ENCODE results near the gene FAM227B. TPM values are rescaled to one million over a fixed set of nuclear protein-coding genes. Genes with fewer than 3 reads are reported as not detected.

FAM227B gene
- polyA plus RNA-seq, 1 donor (not counting 4 experiments of a cell fraction or from before 2014, with no cell fraction given), result 7.2 TPM

- dilution Hi-C loops (cut with MboI; ENCODE audit: extremely low pct_ligation_motif_present, low sequenced_read_pairs), result no loop called here
- Histone ChIP-seq H2AFZ (ENCODE audit: control insufficient read depth, low read length) (no peak overlapping the region), H3K27me3 (ENCODE audit: control insufficient read depth, extremely low read depth, insufficient read depth, low read length) (no peaks in the 10 kb centered on the region), H3K4me1 (ENCODE audit: control insufficient read depth, extremely low read depth, insufficient read depth, low read length) (no peaks in the 10 kb centered on the region), H3K79me2 (ENCODE audit: control insufficient read depth, insufficient read depth, low read length) (no peaks in the 10 kb centered on the region), H3K9ac (ENCODE audit: control insufficient read depth, extremely low read depth, insufficient read depth, low read length) (no peak overlapping the region), H3K4me3 (ENCODE audit: control insufficient read depth in 2 of 3, extremely low read depth in 1 of 3, insufficient read depth in 2 of 3, low read depth in 1 of 3, low read length in 3 of 3) (no peak overlapping the region), H4K20me1 (ENCODE audit: control insufficient read depth, extremely low read depth, insufficient read depth, low read length) (no peaks in the 10 kb centered on the region), H3K4me2 (ENCODE audit: control insufficient read depth, extremely low read depth, insufficient read depth, low read depth, low read length) (no peak overlapping the region), H3K9me1 (ENCODE audit: control insufficient read depth, extremely low read depth, insufficient read depth, low read length) (no peaks in the 10 kb centered on the region), H3K36me3 (ENCODE audit: control insufficient read depth in 2 of 2, extremely low read depth in 1 of 2, insufficient read depth in 2 of 2, low read length in 2 of 2) (no peaks in the 10 kb centered on the region), H3K27ac (ENCODE audit: control insufficient read depth, insufficient read depth, low read length) (no peak overlapping the region), H3K9me3 (ENCODE audit: control insufficient read depth, low read depth, low read length) (no peaks in the 10 kb centered on the region)
- no peak for DNase-seq (ENCODE audit: low read depth, low spot score)
- no peak for FAIRE-seq
- no peak for TF ChIP-seq CTCF (optimal IDR thresholded peaks at IDR 0.05 in 1 of 3, IDR thresholded peaks at IDR 0.05 in 1 of 3, conservative IDR thresholded peaks at IDR 0.05 in 1 of 3; ENCODE audit: extremely low read depth in 1 of 3, insufficient read depth in 2 of 3, low read length in 3 of 3)
- TF ChIP-seq EZH2 (IDR thresholded peaks at IDR 0.05; ENCODE audit: low read length), result no peak
Observed at GRCh38 chr15:49370782-49371181, 249.8 kb downstream of the FAM227B start.

GRCh38 chr15:49366496-49366895 lies 254.1 kb downstream of the FAM227B start:
- Histone ChIP-seq H4K20me1 (ENCODE audit: control insufficient read depth, extremely low read depth, insufficient read depth, low read length) (no peaks in the 10 kb centered on the region), H3K27ac (ENCODE audit: control insufficient read depth, insufficient read depth, low read length) (no peak overlapping the region), H2AFZ (ENCODE audit: control insufficient read depth, low read length) (no peak overlapping the region), H3K4me1 (ENCODE audit: control insufficient read depth, extremely low read depth, insufficient read depth, low read length) (no peaks in the 10 kb centered on the region), H3K4me2 (ENCODE audit: control insufficient read depth, extremely low read depth, insufficient read depth, low read depth, low read length) (no peak overlapping the region), H3K79me2 (ENCODE audit: control insufficient read depth, insufficient read depth, low read length) (no peaks in the 10 kb centered on the region), H3K27me3 (ENCODE audit: control insufficient read depth, extremely low read depth, insufficient read depth, low read length) (no peaks in the 10 kb centered on the region), H3K9me1 (ENCODE audit: control insufficient read depth, extremely low read depth, insufficient read depth, low read length) (no peaks in the 10 kb centered on the region), H3K9me3 (ENCODE audit: control insufficient read depth, low read depth, low read length) (no peaks in the 10 kb centered on the region), H3K36me3 (ENCODE audit: control insufficient read depth in 2 of 2, extremely low read depth in 1 of 2, insufficient read depth in 2 of 2, low read length in 2 of 2) (no peaks in the 10 kb centered on the region), H3K9ac (ENCODE audit: control insufficient read depth, extremely low read depth, insufficient read depth, low read length) (no peak overlapping the region), H3K4me3 (ENCODE audit: control insufficient read depth in 2 of 3, extremely low read depth in 1 of 3, insufficient read depth in 2 of 3, low read depth in 1 of 3, low read length in 3 of 3) (no peak overlapping the region)
- dilution Hi-C loops (cut with MboI; ENCODE audit: extremely low pct_ligation_motif_present, low sequenced_read_pairs), result no loop called here
- no peak for DNase-seq (ENCODE audit: low read depth, low spot score)
- no peak for FAIRE-seq
- no peak for TF ChIP-seq EZH2 (IDR thresholded peaks at IDR 0.05; ENCODE audit: low read length)
- no peak for TF ChIP-seq CTCF (optimal IDR thresholded peaks at IDR 0.05 in 1 of 3, IDR thresholded peaks at IDR 0.05 in 1 of 3, conservative IDR thresholded peaks at IDR 0.05 in 1 of 3; ENCODE audit: extremely low read depth in 1 of 3, insufficient read depth in 2 of 3, low read length in 3 of 3)
